HG02610 (cell line): ENCODE measurements around the gene HBP1.
"Not testable (repeated sequence)": the region's sequence is repeated elsewhere in the genome, so short reads cannot be mapped to it uniquely, and the experiment has no call there.

Source experiments
- ATAC-seq: cut with Tn5 transposase; IDR thresholded peaks from one replicate; pipeline ENCODE4 v1.9.1; 2021; ENCODE audit warnings: mild to moderate bottlenecking, moderate library complexity; ENCODE audit not compliant: unreplicated experiment

The HBP1 gene

GRCh38 chr7:107152011-107152410 lies 16.8 kb upstream of the HBP1 start:
- no peak for ATAC-seq

GRCh38 chr7:107154826-107155225 lies 14.0 kb upstream of the HBP1 start:
- no peak for ATAC-seq

- not testable (repeated sequence) for ATAC-seq
Observed at GRCh38 chr7:107155726-107156125, 13.1 kb upstream of the HBP1 start.

- no peak for ATAC-seq
Observed at GRCh38 chr7:107157091-107157490, 11.7 kb upstream of the HBP1 start.

GRCh38 chr7:107158028-107158427 lies 10.8 kb upstream of the HBP1 start:
- ATAC-seq, result no peak

GRCh38 chr7:107160389-107160788 lies 8.4 kb upstream of the HBP1 start:
- ATAC-seq, result no peak

- no peak for ATAC-seq
Observed at GRCh38 chr7:107161415-107161814, 7.4 kb upstream of the HBP1 start.

- no peak for ATAC-seq
Observed at GRCh38 chr7:107162475-107162874, 6.3 kb upstream of the HBP1 start.

- ATAC-seq, result no peak
Observed at GRCh38 chr7:107164092-107164491, 4.7 kb upstream of the HBP1 start.

GRCh38 chr7:107165341-107165740 lies 3.5 kb upstream of the HBP1 start:
- ATAC-seq, result no peak

GRCh38 chr7:107166736-107167426 lies 1.9 kb upstream of the HBP1 start:
- no peak for ATAC-seq

- ATAC-seq, result no peak
Observed at GRCh38 chr7:107167483-107168232, 1.1 kb upstream of the HBP1 start.

- peak; percentile 18 for ATAC-seq
Observed at GRCh38 chr7:107169120-107170050, 582 bp downstream of the HBP1 start.

- ATAC-seq, result no peak
Observed at GRCh38 chr7:107170051-107170915, 1.5 kb downstream of the HBP1 start.

- no peak for ATAC-seq
Observed at GRCh38 chr7:107171496-107171895, 2.7 kb downstream of the HBP1 start.

GRCh38 chr7:107172276-107173032 lies 3.7 kb downstream of the HBP1 start:
- no peak for ATAC-seq

GRCh38 chr7:107173191-107173590 lies 4.4 kb downstream of the HBP1 start:
- ATAC-seq, result no peak

- ATAC-seq, result peak; percentile 80
Observed at GRCh38 chr7:107173691-107174406, 5.0 kb downstream of the HBP1 start.
